Natural killer cell (primary cell): ENCODE measurements around the gene VAV3. TPM values are rescaled to one million over a fixed set of nuclear protein-coding genes. Genes with fewer than 3 reads are reported as not detected.

Source experiments
- ATAC-seq, 3 donors: fragments of 150-1000 bp in 2 of 3; fragments of 200-7000 bp in 1 of 3; cut with Tn5 transposase; 1 replicate in 1 of 3; 2 replicates in 2 of 3; pipeline ENCODE4 v1.10.0; 2021; ENCODE audit warnings: mild to moderate bottlenecking in 2 of 3, moderate library complexity in 2 of 3
- DNase-seq, 2 donors: peaks; one replicate each; pipeline versions ENCODE4 v3.0.0 to v3.0.0-alpha.2; 2013 to 2021; ENCODE audit warnings: mixed read lengths in 1 of 2
- H3K27ac ChIP-seq: one replicate; pipeline ENCODE4 v1.5.1; 2013; ENCODE audit warnings: mild to moderate bottlenecking, low read length
- H3K27me3 ChIP-seq: one replicate; pipeline ENCODE4 v1.6.1; 2013; ENCODE audit warnings: low read length; ENCODE audit not compliant: control insufficient read depth, insufficient read depth
- H3K36me3 ChIP-seq: one replicate; pipeline ENCODE4 v1.6.1; 2013; ENCODE audit warnings: low read length; ENCODE audit not compliant: control insufficient read depth, insufficient read depth
- H3K4me1 ChIP-seq: one replicate; pipeline ENCODE4 v1.6.1; 2013; ENCODE audit warnings: low read length; ENCODE audit not compliant: control insufficient read depth, insufficient read depth
- H3K4me3 ChIP-seq: one replicate; pipeline ENCODE4 v1.5.1; 2013; ENCODE audit warnings: low read length
- H3K9me3 ChIP-seq: one replicate; pipeline ENCODE4 v1.6.1; 2013; ENCODE audit warnings: low read length; ENCODE audit not compliant: control insufficient read depth, insufficient read depth
- H3K27ac Mint-ChIP-seq, 2 donors: one replicate each; pipeline ENCODE4 v1.8.0; 2022; ENCODE audit warnings: mild to moderate bottlenecking in 2 of 2, mixed read lengths in 2 of 2, moderate library complexity in 1 of 2
- H3K27me3 Mint-ChIP-seq, 2 donors: one replicate each; pipeline ENCODE4 v1.8.0; 2022; ENCODE audit warnings: low read depth in 2 of 2, mixed read lengths in 2 of 2
- H3K36me3 Mint-ChIP-seq: one replicate; pipeline ENCODE4 v1.8.0; 2022; ENCODE audit warnings: mixed read lengths
- H3K4me1 Mint-ChIP-seq, 2 donors: one replicate each; pipeline ENCODE4 v1.8.0; 2022; ENCODE audit warnings: mixed read lengths in 2 of 2
- H3K4me3 Mint-ChIP-seq: one replicate; pipeline ENCODE4 v1.8.0; 2022; ENCODE audit warnings: mild to moderate bottlenecking, moderate library complexity, mixed read lengths
- H3K9me3 Mint-ChIP-seq, 2 donors: one replicate each; pipeline ENCODE4 v1.8.0; 2022; ENCODE audit warnings: mixed read lengths in 2 of 2
- WGBS: methylation state at CpG from one replicate; pipeline ENCODE4 v1.1.7; 2013; ENCODE audit warnings: missing lambda C conversion rate; ENCODE audit not compliant: insufficient coverage; 5-methylcytosine and 5-hydroxymethylcytosine counted together
- intact Hi-C: fragments of 100-400 bp; cut with micrococcal nuclease; formaldehyde crosslinking; loops from one replicate; pipeline ENCODE4 v1.14.2; 2022
- total RNA-seq, 4 donors: library from RNA; stranded (reverse); fragments of 120-200 nt in 1 of 4; gene quantifications; one replicate each; pipeline versions ENCODE4 v1.2.3 to v1.2.4, GENCODE V29; 2013 to 2022
- TF ChIP-seq, protein P1 (sequence below): fragments of 200-600 bp; IDR thresholded peaks from one replicate; pipeline ENCODE4 v1.8.0; 2022; ENCODE audit warnings: antibody characterized with exemption

VAV3 gene
- total RNA-seq, 3 donors from 2014 or later (not counting 1 experiment from before 2014, with no cell fraction given) = 95.8 to 101 (median 96.6) TPM

DNA sequence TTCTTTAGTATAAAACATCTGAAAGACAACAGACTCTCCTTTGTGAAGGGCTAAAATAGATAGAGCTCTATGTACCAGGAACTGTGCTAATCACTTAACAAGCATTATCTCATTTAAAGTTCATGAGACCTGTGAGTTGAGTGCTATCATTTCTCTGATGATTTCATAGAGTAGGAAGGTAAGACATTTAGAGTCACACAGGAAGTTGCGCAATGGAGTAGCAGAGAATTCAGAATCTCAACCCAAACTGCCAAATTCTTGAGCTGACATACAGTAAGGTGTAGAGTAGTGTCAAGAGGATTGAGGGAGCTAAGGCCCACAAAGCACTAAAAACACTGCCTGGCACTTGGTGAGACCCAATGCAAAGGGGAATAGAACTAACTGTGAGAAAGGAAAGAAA lies 439.8 kb downstream of the VAV3 start:
- no peaks in the 10 kb centered on the region for H3K27me3 ChIP-seq
- TF ChIP-seq, protein P1, sequence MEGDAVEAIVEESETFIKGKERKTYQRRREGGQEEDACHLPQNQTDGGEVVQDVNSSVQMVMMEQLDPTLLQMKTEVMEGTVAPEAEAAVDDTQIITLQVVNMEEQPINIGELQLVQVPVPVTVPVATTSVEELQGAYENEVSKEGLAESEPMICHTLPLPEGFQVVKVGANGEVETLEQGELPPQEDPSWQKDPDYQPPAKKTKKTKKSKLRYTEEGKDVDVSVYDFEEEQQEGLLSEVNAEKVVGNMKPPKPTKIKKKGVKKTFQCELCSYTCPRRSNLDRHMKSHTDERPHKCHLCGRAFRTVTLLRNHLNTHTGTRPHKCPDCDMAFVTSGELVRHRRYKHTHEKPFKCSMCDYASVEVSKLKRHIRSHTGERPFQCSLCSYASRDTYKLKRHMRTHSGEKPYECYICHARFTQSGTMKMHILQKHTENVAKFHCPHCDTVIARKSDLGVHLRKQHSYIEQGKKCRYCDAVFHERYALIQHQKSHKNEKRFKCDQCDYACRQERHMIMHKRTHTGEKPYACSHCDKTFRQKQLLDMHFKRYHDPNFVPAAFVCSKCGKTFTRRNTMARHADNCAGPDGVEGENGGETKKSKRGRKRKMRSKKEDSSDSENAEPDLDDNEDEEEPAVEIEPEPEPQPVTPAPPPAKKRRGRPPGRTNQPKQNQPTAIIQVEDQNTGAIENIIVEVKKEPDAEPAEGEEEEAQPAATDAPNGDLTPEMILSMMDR = no peak
- DNase-seq (no peak), ATAC-seq (peak in 1 of 3 donors; percentile 43)
- no peak overlapping the region for H3K4me3 ChIP-seq
- intact Hi-C loops = no loop called here
- no peaks in the 10 kb centered on the region for H3K36me3 ChIP-seq
- no peaks in the 10 kb centered on the region for H3K36me3 Mint-ChIP-seq
- no peak overlapping the region for H3K27ac Mint-ChIP-seq
- H3K9me3 ChIP-seq = no peaks in the 10 kb centered on the region
- H3K4me1 Mint-ChIP-seq = peaks cover 8 to 9% of the 10 kb centered on the region in 2 donors
- peaks cover 5 to 8% of the 10 kb centered on the region in 2 donors for H3K27me3 Mint-ChIP-seq
- no peak overlapping the region for H3K27ac ChIP-seq
- WGBS = 88% methylated on average over 1 of the region's 1 CpG
- no peaks in the 10 kb centered on the region for H3K9me3 Mint-ChIP-seq
- no peak overlapping the region for H3K4me3 Mint-ChIP-seq
- H3K4me1 ChIP-seq = no peaks in the 10 kb centered on the region

DNA sequence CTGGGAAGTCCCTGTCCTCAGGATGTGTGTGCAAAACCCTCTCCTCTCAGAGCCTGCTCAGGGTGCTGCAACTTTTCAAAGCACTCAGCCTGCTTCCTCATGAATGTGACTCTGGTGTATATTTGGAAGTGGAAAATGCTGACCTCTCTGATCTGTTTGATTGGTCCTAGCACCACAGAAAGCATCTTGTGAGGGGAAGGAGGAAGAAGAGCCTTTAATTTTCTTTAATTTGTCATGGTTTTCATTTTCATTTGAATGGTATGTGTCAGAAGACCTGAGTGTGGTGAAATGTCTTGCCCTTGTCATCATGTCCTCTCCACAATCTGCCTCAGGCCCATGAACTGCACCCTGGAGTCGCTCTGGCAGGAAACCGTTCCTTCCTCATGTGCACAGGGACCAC lies 440.7 kb downstream of the VAV3 start:
- Histone ChIP-seq H3K27ac (no peak overlapping the region), H3K27me3 (no peaks in the 10 kb centered on the region), H3K9me3 (no peaks in the 10 kb centered on the region), H3K4me1 (no peaks in the 10 kb centered on the region), H3K36me3 (no peaks in the 10 kb centered on the region), H3K4me3 (no peak overlapping the region)
- no peak overlapping the region for H3K4me3 Mint-ChIP-seq
- no peak overlapping the region for H3K27ac Mint-ChIP-seq
- H3K9me3 Mint-ChIP-seq = no peaks in the 10 kb centered on the region
- intact Hi-C loops = no loop called here
- no CpG with 5 or more reads among the region's 2 CpGs for WGBS
- DNase-seq = no peak
- ATAC-seq = no peak
- TF ChIP-seq, protein P1 = no peak
- H3K27me3 Mint-ChIP-seq = peaks cover 1 to 9% of the 10 kb centered on the region in 2 donors
- H3K4me1 Mint-ChIP-seq = peaks cover 8 to 9% of the 10 kb centered on the region in 2 donors
- H3K36me3 Mint-ChIP-seq = no peaks in the 10 kb centered on the region

DNA sequence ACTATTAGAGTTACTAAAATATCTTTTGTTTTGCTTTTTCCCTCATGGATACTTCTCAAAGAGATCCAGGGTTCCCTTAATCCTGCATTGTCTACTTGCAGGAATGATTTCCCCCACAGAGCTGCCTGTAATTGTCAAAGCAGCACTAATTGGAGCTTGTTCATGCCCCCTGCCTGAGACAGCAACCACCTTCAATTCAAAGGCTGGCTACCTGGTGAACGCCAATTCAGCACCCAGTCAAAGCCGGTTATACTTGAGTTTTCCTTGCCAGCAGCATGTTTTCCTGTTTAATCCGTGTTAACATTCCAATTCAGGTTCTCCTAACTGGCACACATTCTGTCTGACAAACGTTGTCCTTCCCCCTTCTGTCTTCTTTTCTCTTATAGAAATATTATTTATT lies 441.2 kb downstream of the VAV3 start:
- no peaks in the 10 kb centered on the region for H3K9me3 ChIP-seq
- Mint-ChIP-seq H3K27ac (no peak overlapping the region), H3K4me3 (no peak overlapping the region), H3K27me3 (peaks cover 0 to 9% of the 10 kb centered on the region in 2 donors), H3K9me3 (no peaks in the 10 kb centered on the region), H3K36me3 (no peaks in the 10 kb centered on the region), H3K4me1 (peaks cover 8 to 9% of the 10 kb centered on the region in 2 donors)
- 80% methylated on average over 3 of the region's 4 CpGs for WGBS
- TF ChIP-seq, protein P1 = no peak
- intact Hi-C loops = no loop called here
- H3K27me3 ChIP-seq = no peaks in the 10 kb centered on the region
- no peak overlapping the region for H3K4me3 ChIP-seq
- DNase-seq = no peak
- no peak for ATAC-seq
- no peaks in the 10 kb centered on the region for H3K36me3 ChIP-seq
- H3K4me1 ChIP-seq = no peaks in the 10 kb centered on the region
- no peak overlapping the region for H3K27ac ChIP-seq

DNA sequence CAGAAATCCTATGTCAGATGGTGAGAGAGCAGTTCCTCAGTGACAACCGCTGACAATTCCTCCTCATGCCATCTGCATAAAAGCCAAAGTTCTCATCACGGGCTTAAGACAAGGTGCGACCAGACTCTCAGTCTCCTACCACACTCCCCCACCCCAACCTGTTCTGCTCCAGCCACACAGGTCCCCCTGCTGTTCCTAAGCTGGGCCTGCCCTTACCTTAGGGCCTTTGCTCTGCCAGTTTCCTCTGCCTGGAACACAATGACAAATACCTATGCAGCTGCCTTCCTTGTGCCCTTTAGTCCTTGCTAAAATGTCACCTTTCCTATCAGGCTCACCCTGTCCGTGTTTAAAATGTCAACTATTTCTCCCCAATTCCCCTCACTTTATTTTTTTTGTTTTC lies 441.9 kb downstream of the VAV3 start:
- Histone ChIP-seq H3K36me3 (no peaks in the 10 kb centered on the region), H3K9me3 (no peaks in the 10 kb centered on the region), H3K4me1 (no peaks in the 10 kb centered on the region), H3K27me3 (no peaks in the 10 kb centered on the region), H3K27ac (no peak overlapping the region), H3K4me3 (no peak overlapping the region)
- WGBS = 71% methylated on average over 4 of the region's 4 CpGs
- TF ChIP-seq, protein P1 = no peak
- H3K27ac Mint-ChIP-seq = no peak overlapping the region
- H3K36me3 Mint-ChIP-seq = no peaks in the 10 kb centered on the region
- H3K9me3 Mint-ChIP-seq = no peaks in the 10 kb centered on the region
- peaks cover 0 to 8% of the 10 kb centered on the region in 2 donors for H3K27me3 Mint-ChIP-seq
- intact Hi-C loops = no loop called here
- no peak for DNase-seq
- peaks cover 8 to 9% of the 10 kb centered on the region in 2 donors for H3K4me1 Mint-ChIP-seq
- H3K4me3 Mint-ChIP-seq = no peak overlapping the region
- ATAC-seq = no peak
